Forelimb muscle (tissue), 1 donor: Measurements from ENCODE around the gene CLPTM1L. TPM values are rescaled to one million over a fixed set of nuclear protein-coding genes. Genes with fewer than 3 reads are reported as not detected.
"Not testable (repeated sequence)": the region's sequence is repeated elsewhere in the genome, so short reads cannot be mapped to it uniquely, and the experiment has no call there.

ENCODE experiments used
- DNase-seq: peaks from one replicate; pipeline ENCODE4 v3.0.0-alpha.2; 2013; ENCODE audit warnings: low read depth
- polyA plus RNA-seq: library from polyadenylated mRNA; unstranded; fragments of 120-200 nt; gene quantifications from one replicate; pipeline ENCODE4 v1.2.1, GENCODE V29; 2013; ENCODE audit not compliant: insufficient read length

Gene CLPTM1L
- polyA plus RNA-seq, 1 donor, result 45.5 TPM

GRCh38 chr5:1293416-1294205 lies 51.3 kb downstream of the CLPTM1L start:
- no peak for DNase-seq

GRCh38 chr5:1292846-1293415 lies 52.0 kb downstream of the CLPTM1L start:
- no peak for DNase-seq

GRCh38 chr5:1292139-1292538 lies 52.8 kb downstream of the CLPTM1L start:
- no peak for DNase-seq

GRCh38 chr5:1291611-1292080 lies 53.3 kb downstream of the CLPTM1L start:
- no peak for DNase-seq

DNA sequence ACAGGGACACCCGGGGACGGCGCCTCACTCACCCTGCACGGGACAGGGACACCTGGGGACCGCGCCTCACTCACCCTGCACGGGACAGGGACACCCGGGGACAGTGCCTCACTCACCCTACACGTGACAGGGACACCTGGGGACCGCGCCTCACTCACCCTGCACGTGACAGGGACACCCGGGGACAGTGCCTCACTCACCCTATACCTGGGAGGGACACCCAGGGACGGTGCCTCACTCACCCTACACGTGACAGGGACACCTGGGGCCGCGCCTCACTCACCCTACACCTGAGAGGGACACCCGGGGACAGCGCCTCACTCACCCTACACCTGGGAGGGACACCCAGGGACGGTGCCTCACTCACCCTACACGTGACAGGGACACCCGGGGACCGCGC lies 53.9 kb downstream of the CLPTM1L start:
- not testable (repeated sequence) for DNase-seq

GRCh38 chr5:1289559-1289958 lies 55.3 kb downstream of the CLPTM1L start:
- not testable (repeated sequence) for DNase-seq

DNA sequence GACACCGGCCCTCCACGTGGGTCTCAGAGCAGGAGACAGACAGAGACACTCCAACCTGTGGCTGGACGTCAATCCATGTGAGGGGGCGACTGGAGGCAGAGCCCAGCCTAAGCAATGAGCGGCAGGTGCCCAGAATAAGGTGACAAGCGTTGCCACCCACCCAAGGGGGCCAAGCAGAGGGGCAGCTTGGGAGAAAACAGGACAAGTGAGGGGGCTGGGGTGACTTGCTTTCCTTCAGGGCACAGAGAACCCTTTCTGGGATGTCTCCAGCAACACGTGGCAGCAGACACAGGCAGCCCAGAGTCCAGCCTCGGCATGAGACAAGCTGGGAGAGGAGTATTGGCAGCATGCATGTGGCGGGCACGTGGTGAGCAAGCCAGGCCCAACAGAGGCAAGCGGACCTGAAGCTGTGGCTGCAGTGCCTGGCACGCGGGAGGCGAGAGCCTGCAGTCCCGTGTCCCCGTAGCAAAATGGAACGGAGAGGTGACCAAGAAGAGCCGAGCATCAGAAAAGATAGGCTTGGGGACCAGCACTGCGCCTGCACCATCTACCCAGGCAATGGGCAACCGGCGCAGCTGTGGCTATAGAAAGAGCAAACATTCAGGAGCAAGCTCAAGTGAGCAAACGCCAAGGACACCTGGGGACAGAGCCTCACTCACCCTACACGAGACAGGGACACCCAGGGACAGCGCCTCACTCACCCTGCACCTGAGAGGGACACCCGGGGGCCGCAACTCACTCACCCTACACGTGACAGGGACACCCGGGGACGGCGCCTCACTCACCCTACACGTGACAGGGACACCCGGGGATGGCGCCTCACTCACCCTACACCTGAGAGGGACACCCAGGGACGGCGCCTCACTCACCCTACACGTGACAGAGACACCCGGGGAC lies 56.2 kb downstream of the CLPTM1L start:
- no peak for DNase-seq

GRCh38 chr5:1285883-1286291 lies 59.0 kb downstream of the CLPTM1L start:
- DNase-seq, result no peak

DNA sequence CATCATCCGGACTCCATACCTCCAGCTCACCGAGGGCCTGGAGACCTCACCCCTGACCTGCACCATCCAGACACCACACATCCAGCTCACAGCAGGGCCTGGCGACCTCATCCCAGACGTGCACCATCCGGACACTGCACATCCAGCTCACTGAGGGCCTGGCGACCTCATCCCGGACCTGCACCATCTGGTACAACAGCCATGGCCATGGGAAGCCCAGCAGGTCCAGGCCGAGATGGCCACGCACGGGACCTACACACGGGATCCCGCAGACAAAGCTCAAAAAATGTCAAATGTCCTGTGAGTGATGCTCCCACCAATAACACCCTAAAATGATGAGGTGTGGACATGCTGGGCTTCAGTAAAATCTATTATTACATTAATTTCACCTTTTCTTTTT lies 59.8 kb downstream of the CLPTM1L start:
- DNase-seq, result no peak

DNA sequence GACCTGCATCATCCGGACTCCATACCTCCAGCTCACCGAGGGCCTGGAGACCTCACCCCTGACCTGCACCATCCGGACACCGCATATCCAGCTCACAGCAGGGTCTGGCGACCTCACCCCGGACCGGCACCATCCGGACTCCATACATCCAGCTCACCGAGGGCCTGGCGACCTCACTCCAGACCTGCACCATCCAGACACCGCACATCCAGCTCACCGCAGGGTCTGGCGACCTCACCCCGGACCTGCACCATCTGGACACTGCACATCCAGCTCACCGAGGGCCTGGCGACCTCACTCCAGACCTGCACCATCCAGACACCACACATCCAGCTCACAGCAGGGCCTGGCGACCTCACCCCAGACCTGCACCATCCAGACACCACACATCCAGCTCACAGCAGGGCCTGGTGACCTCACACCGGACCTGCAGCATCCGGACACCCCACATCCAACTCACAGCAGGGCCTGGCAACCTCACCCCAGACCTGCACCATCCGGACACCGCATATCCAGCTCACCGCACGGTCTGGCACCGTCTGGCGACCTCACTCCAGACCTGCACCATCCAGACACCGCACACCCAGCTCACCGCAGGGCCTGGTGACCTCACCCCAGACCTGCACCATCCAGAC lies 60.4 kb downstream of the CLPTM1L start:
- not testable (repeated sequence) for DNase-seq

DNA sequence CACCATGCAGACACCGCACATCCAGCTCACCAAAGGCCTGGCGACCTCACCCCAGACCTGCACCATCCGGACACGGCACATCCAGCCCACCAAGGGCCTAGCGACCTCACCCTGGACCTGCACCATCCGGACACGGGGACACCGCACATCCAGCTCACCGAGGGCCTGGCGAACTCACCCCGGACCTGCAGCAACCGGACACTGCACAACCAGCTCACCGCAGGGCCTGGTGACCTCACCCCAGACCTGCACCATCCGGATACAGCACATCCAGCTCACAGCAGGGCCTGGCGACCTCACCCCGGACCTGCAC lies 61.2 kb downstream of the CLPTM1L start:
- DNase-seq, result not testable (repeated sequence)

- DNase-seq, result not testable (repeated sequence)
Observed at GRCh38 chr5:1282993-1283728, 61.7 kb downstream of the CLPTM1L start.

DNA sequence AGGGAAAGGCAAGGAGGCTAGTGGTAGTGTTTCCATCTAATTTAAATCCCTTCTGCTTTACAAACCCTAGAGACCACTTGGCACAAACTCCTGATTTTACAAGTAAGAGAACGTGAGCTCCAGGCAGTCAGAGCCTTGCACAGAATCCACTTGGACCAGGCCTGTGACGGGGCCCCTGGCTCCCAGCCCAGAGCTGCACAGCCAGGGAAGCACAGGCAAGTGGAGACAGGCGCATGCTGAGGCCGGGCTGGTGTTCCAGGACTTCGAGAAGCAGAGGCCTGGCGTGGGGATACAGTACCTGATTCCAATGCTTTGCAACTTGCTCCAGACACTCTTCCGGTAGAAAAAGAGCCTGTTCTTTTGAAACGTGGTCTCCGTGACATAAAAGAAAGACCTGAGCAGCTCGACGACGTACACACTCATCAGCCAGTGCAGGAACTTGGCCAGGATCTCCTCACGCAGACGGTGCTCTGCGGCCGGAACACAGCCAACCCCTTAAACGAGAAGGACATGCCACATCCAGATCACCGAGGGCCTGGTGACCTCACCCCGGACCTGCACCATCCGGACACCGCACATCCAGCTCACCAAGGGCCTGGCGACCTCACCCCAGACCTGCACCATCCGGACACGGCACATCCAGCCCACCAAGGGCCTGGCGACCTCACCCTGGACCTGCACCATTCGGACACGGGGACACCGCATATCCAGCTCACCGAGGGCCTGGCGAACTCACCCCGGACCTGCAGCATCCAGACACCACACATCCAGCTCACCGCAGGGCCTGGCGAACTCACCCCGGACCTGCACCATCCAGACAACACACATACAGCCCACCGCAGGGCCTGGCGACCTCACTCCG lies 62.5 kb downstream of the CLPTM1L start:
- no peak for DNase-seq

DNA sequence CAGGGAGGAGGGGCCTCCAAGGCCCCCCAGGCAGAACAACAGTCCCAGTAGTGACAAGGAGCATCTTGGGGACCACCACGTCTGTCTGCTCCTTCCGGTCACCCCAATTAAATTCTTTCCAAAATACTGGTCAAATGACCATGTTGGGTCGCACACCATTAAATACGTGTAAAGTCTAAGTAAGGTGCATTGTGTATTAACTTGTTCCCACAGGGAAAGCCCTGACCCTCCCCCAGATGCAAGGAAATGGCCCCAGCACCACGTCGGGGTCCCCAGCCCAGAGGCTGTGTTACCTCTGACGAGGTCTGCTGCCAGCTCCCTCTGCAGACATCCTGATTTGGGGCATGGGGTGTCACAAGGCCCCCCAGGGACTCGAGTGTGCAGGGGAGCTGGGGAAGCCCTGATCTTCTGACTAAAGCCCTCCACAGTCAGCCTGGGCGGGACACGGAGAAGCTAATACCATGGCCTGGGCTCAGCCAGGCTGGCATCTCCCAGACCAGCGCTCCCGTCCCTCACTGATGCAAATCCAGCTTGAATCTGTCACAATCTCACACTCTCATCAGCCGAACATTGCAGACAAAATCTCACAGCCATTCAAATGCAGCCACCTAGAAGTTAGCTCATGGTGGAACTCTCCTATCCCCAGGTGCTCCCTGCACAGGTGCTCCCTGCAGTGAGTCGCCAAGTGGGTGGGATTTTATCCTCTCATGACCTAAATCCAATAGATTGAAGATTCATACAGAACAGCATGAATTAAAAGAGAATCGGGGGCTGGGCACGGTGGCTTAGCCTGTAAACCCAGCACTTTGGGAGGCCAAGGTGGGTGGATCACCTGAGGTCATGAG lies 63.6 kb downstream of the CLPTM1L start:
- no peak for DNase-seq

DNA sequence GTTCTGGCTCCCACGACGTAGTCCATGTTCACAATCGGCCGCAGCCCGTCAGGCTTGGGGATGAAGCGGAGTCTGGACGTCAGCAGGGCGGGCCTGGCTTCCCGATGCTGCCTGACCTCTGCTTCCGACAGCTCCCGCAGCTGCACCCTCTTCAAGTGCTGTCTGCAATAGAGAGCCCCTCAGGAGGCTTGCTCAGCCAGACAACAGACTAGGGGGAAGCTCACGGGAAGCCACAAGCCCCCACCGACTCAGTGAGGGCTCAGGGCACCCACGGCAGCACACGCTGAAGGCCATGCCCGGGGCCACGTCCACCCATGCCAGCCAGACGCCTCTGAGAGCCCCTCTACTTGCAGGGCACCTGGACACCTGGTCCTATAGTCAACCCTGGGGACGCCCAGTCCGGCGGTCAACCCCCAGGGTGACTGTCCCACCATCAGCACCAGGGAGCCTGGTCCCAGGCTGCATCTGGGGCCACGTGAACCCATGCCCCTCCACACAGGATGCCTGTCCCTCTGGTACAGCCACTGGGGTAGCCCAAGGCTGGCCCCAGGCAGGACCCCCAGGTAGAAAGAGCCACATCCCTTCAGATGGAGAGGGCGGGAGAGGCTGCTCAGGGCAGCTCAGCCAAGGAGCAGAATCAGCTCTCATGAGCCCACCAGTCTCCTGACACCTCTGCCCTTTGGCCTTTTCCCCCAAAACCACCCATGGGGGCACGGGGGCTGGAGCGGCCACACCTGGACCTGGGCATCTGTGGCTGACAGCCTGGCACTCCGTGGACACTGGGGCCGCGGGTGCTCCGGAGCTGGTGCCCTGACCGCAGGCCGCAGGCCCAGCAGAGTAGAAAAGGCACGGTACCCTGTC lies 64.5 kb downstream of the CLPTM1L start:
- no peak for DNase-seq

DNA sequence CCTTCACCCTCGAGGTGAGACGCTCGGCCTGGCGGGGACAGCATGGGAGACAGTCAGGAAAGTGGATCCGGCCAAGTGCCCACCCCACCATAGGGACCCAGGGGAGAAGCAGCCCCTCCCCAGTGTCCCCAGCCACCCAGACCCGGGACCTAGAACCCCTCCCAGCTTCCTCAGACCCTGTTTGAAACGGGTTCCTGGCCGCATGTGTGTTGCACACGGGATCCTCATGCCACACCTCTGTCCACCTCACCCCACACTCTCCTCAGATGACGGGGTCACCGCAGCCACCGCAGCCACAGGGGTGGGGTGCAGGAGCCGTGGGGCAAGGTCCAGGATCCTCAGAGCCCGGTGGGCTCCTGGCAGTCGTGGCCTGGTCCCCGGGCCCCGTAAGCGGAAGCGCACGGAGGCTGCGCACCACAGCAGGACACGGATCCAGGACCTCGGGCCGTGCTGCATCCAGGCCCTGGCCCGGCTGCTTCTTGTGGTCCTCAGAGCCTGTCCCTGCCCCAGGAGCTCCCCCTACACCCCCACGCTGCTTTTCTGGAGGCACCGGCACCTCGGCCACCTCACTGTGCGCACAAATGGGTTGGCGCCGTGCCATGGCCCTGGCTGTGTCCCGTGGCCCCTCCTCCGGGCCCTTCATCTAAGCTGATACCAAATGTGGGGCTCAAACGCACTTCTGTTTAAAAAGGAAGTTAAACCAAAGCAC lies 65.3 kb downstream of the CLPTM1L start:
- DNase-seq, result no peak

GRCh38 chr5:1278656-1279442 lies 66.0 kb downstream of the CLPTM1L start:
- DNase-seq, result no peak
